AG09309 (cell line): ENCODE measurements around the gene MLH1.
A peak's percentile ranks its signal among the peaks of the same experiment; 100 is the strongest.

Source experiments
- DNase-seq: peaks from one replicate; pipeline ENCODE4 v3.0.0-alpha.2; 2010; ENCODE audit warnings: low read depth
- H3K4me3 ChIP-seq: 2 replicates; pipeline ENCODE4 v1.5.1; 2011; ENCODE audit warnings: mild to moderate bottlenecking, low read depth, low read length, moderate library complexity; ENCODE audit not compliant: control insufficient read depth
- CTCF ChIP-seq: IDR thresholded peaks from 2 replicates; pipeline ENCODE4 v1.5.1; 2011; ENCODE audit warnings: mild to moderate bottlenecking, low read depth, low read length, inconsistent platforms; ENCODE audit not compliant: insufficient read depth, control insufficient read depth; ENCODE audit errors: missing control alignments

MLH1 gene

GRCh38 chr3:36964331-36964730 lies 29.0 kb upstream of the MLH1 start:
- H3K4me3 ChIP-seq: no peak overlapping the region
- no peak for DNase-seq
- no peak for TF ChIP-seq CTCF

DNA sequence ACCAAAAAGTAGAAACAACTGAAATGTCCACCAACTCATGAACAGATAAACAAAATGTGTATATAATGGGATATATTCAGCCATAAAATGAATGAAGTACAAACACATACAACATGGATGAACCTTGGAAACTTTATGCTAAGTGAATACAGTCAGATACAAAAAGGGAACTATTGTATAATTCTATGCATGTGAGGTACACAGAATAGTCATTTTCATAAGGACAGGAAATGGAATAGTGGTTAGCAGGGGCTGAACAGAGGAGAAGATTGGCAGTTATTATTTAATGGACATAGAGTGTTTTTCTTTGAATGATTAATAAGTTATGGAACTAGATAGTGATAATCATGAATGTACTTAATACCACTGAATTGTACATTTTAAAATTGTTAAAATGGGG lies 28.5 kb upstream of the MLH1 start:
- no peak overlapping the region for H3K4me3 ChIP-seq
- no peak for TF ChIP-seq CTCF
- no peak for DNase-seq

DNA sequence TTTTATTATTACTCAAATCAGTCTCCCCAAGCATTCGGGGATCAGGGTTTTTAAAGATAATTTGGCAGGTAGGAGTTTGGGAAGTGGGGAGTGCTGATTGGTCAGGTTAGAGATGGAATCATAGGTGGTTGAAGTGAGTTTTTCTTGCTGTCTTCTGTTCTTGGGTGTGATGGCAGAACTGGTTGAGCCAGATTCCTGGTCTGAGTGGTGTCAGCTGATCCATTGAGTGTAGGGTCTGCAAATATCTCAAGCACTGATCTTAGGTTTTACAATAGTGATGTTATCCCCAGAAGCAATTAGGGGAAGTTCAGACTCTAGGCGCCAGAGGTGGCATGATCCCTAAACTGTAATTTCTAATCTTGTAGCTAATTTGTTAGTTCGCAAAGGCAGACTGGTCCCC lies 27.9 kb upstream of the MLH1 start:
- TF ChIP-seq CTCF: no peak
- H3K4me3 ChIP-seq: no peak overlapping the region
- DNase-seq: no peak

DNA sequence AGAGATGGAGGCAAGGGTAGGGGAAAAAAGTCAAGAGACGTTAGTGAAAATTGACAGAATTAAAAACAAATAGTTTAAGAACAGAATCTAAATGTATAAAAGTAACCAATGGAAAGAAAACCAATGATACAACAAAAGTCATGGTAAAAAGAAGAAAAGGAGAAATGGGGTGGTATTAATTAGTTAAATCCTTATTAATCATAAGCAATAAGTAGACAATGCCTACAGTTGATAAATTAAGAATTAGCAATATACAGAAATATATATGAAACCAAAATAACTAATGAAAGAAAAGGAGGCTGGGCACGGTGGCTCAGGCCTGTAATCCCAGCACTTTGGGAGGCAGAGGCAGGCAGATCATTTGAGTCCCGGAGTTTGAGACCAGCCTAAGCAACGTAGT lies 24.2 kb upstream of the MLH1 start:
- H3K4me3 ChIP-seq: no peak overlapping the region
- no peak for DNase-seq
- no peak for TF ChIP-seq CTCF

DNA sequence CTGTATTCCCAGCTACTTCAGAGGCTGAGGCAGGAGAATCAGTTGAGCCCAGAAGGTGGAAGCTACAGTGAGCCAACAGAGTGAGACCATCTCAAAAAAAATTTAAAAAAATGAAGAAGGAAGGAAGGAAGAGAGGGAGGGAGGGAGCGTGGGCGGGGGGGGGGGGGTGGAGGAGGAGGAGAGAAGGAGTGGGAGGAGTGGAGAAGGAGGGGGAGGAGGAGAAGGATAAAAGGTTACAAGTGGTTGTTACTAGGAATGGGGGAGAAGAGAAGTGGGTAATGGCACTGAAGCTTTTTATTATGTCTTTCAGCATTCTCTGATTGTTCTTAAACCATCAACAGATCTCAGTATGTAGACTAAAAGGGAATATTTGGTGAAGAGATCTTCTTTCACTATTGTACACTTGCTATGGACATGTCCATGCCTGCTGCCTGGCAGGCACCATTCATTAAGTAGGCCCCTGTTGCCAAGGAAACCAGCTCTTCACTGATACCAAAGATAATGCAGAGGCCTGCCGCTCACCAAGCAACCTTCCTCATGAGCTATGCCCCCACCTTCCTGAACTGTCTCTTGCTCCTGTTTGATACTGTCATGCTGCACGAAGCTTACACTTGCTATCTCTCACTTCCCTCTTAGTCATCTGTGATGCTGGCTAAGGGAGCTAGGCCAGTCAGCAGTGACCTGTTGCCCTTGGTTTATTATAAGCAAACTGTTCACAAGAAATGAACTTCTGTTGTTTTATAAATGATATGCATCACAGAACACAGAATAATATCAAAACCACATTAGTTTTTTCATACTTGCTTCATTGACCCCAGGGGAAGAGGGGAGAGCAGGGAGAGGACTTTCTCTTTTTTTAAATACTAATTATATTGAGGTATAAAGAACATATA lies 23.5 kb upstream of the MLH1 start:
- no peak overlapping the region for H3K4me3 ChIP-seq
- no peak for TF ChIP-seq CTCF
- DNase-seq: peak; percentile 16

DNA sequence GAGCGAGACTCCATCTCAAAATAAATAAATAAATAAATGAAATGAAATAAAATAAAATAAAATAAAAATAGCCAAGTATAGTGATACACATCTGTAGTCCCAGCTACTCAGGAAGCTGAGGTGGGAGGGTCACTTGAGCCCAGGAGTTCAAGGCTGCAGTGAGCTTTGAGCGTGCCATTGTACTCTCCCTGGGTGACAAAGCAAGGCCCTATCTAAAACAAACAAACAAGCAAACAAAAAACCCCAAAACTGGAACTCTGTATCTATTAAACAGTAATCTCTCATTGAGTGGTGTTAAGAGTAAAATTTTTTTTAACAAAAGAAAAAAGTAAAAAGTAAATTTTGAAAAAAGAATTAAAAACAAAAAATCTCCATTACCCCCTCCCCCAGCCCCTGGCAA lies 21.2 kb upstream of the MLH1 start:
- no peak for DNase-seq
- no peak overlapping the region for H3K4me3 ChIP-seq
- TF ChIP-seq CTCF: no peak
